Uterus (tissue), 2 donors: ENCODE results near the gene OCA2.

Experiments used
- CTCF ChIP-seq, 4 experiments: fragments of 200-600 bp in 2 of 4; fragments of 450-650 bp in 2 of 4; sonication (generic) in 2 of 4; IDR thresholded peaks; one replicate each; pipeline ENCODE4 v1.5.1; 2016 to 2019; ENCODE audit warnings: antibody characterized with exemption in 4 of 4, mild to moderate bottlenecking in 2 of 4, moderate library complexity in 1 of 4
- POLR2A ChIP-seq, 2 donors: fragments of 450-650 bp; IDR thresholded peaks; one replicate each; pipeline ENCODE4 v1.6.1; 2016; ENCODE audit warnings: antibody characterized with exemption in 2 of 2, mild to moderate bottlenecking in 1 of 2, moderate library complexity in 1 of 2

DNA sequence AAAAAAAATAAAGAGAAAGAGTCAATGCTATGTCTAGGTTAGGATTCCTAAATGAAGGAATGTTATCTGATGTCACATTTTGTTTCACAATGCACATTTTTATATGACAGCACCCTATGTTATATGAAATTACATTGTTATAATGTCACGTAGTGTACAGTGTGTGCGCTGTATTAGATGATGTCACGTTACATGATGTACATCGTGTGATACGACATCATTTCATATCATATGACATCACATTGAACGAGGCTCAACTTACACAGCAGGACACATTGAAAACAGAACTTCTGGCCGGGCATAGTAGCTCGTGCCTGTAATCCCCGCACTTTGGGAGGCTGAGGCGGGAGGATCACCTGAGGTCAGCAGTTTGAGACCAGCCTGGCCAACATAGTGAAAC, 150.0 kb downstream of the OCA2 start:
- TF ChIP-seq CTCF (IDR thresholded peaks at IDR 0.05) (no peak), POLR2A (IDR thresholded peaks at IDR 0.05) (no peak)
